H1 (cell line): ENCODE data around the gene TTLL5. TPM values are rescaled to one million over a fixed set of nuclear protein-coding genes. Genes with fewer than 3 reads are reported as not detected.

Experiments
- CTCF ChIA-PET: fragments of 300-600 bp; sonication (Branson Sonifier 250); formaldehyde crosslinking; loops from one replicate; lab custom pipeline; 2021; ENCODE audit not compliant: partially characterized antibody; lab: Charles Lee
- POLR2A ChIA-PET: fragments of 300-600 bp; sonication (Branson Sonifier 250); formaldehyde crosslinking; loops from one replicate; lab custom pipeline; 2021; ENCODE audit warnings: inconsistent platforms; ENCODE audit not compliant: partially characterized antibody; lab: Charles Lee
- DNase-seq, 2 experiments: peaks; one replicate each; pipeline versions ENCODE4 v3.0.0 to v3.0.0-alpha.2; 2010 to 2022; ENCODE audit warnings: low spot score in 2 of 2, low read depth in 1 of 2, mixed read lengths in 1 of 2
- FAIRE-seq: peaks from 2 replicates; lab custom pipeline; 2011; peaks lifted over from hg19 to GRCh38; lab: Jason Lieb, UNC
- H2AFZ ChIP-seq: 2 replicates; pipeline ENCODE4 v1.8.1; 2012; ENCODE audit warnings: low read length, inconsistent platforms
- H2AK5ac ChIP-seq: 2 replicates; pipeline ENCODE4 v1.6.1; 2013; ENCODE audit warnings: low read depth, low read length
- H2BK120ac ChIP-seq: replicated peaks from 2 replicates; pipeline ENCODE3; 2013; ENCODE audit warnings: low read depth, low read length, inconsistent platforms
- H2BK12ac ChIP-seq: 2 replicates; pipeline ENCODE4 v1.6.1; 2013; ENCODE audit warnings: low read depth, low read length
- H2BK15ac ChIP-seq: 2 replicates; pipeline ENCODE4 v1.6.1; 2013; ENCODE audit warnings: low read length
- H2BK20ac ChIP-seq: 2 replicates; pipeline ENCODE4 v1.6.1; 2013; ENCODE audit warnings: low read length
- H2BK5ac ChIP-seq: 2 replicates; pipeline ENCODE4 v1.6.1; 2013; ENCODE audit warnings: low read depth, low read length
- H3K14ac ChIP-seq: 2 replicates; pipeline ENCODE4 v1.6.1; 2013; ENCODE audit warnings: inconsistent platforms; ENCODE audit not compliant: insufficient read length
- H3K18ac ChIP-seq: 2 replicates; pipeline ENCODE4 v1.6.1; 2013; ENCODE audit warnings: low read length; ENCODE audit errors: extremely low read depth
- H3K23ac ChIP-seq: 2 replicates; pipeline ENCODE4 v1.6.1; 2013; ENCODE audit warnings: inconsistent platforms; ENCODE audit not compliant: insufficient read length
- H3K23me2 ChIP-seq: 2 replicates; pipeline ENCODE4 v1.6.1; 2013; ENCODE audit warnings: low read depth, low read length
- H3K27ac ChIP-seq: 2 replicates; pipeline ENCODE4 v1.6.1; 2011; ENCODE audit warnings: low read depth, low read length, inconsistent platforms
- H3K27me3 ChIP-seq, 4 experiments: replicated peaks in 1 of 4; 1 replicate in 1 of 4; 2 replicates in 3 of 4; pipeline versions ENCODE4 v1.6.1 to v1.8.1; 2011 to 2013; ENCODE audit warnings: low read length in 3 of 4, mild to moderate bottlenecking in 3 of 4, inconsistent platforms in 2 of 4, mixed read lengths in 2 of 4, moderate library complexity in 1 of 4; ENCODE audit not compliant: control insufficient read depth in 3 of 4, insufficient read depth in 3 of 4; ENCODE audit errors: extremely low read depth in 1 of 4
- H3K36me3 ChIP-seq, 4 experiments: 2 replicates each; pipeline versions ENCODE4 v1.6.1 to v1.8.1; 2011 to 2013; ENCODE audit warnings: mild to moderate bottlenecking in 4 of 4, low read length in 3 of 4, moderate library complexity in 2 of 4, control low read depth in 1 of 4, inconsistent platforms in 1 of 4; ENCODE audit not compliant: insufficient read depth in 4 of 4, control insufficient read depth in 2 of 4
- H3K4ac ChIP-seq: replicated peaks from 2 replicates; pipeline ENCODE3; 2013; ENCODE audit warnings: low read length, low read depth, mixed read lengths, inconsistent platforms; ENCODE audit not compliant: insufficient read length
- H3K4me1 ChIP-seq, 4 experiments: replicated peaks in 1 of 4; 1 replicate in 1 of 4; 2 replicates in 3 of 4; pipeline versions ENCODE4 v1.6.1 to v1.8.1; 2011 to 2013; ENCODE audit warnings: low read length in 3 of 4, inconsistent platforms in 2 of 4, mixed read lengths in 1 of 4; ENCODE audit not compliant: insufficient read depth in 4 of 4, control insufficient read depth in 3 of 4
- H3K4me2 ChIP-seq, 2 experiments: 2 replicates each; pipeline versions ENCODE4 v1.6.1 to v1.8.1; 2011 to 2013; ENCODE audit warnings: low read depth in 2 of 2, low read length in 2 of 2, control low read depth in 1 of 2, inconsistent platforms in 1 of 2, mild to moderate bottlenecking in 1 of 2; ENCODE audit not compliant: insufficient read depth in 1 of 2
- H3K4me3 ChIP-seq, 4 experiments: fragments of 200-600, 300-600 bp in 1 of 4; sonication (generic), shearing (Covaris generic), sonication (Bioruptor Twin) in 1 of 4; 2 replicates each; pipeline versions ENCODE4 v1.5.1 to v1.8.1; 2011 to 2016; ENCODE audit warnings: low read length in 4 of 4, low read depth in 3 of 4, control low read depth in 2 of 4, inconsistent platforms in 2 of 4, mild to moderate bottlenecking in 2 of 4, mixed read lengths in 1 of 4, moderate library complexity in 1 of 4; ENCODE audit not compliant: insufficient read depth in 2 of 4; ENCODE audit errors: extremely low read depth in 1 of 4
- H3K56ac ChIP-seq: replicated peaks from 2 replicates; pipeline ENCODE3; 2013; ENCODE audit warnings: low read depth, mild to moderate bottlenecking, mixed read lengths, low read length, inconsistent platforms; ENCODE audit not compliant: insufficient read length
- H3K79me1 ChIP-seq: 2 replicates; pipeline ENCODE4 v1.6.1; 2013; ENCODE audit warnings: low read depth, low read length, control low read depth
- H3K79me2 ChIP-seq, 2 experiments: 2 replicates each; pipeline versions ENCODE4 v1.6.1 to v1.8.1; 2012 to 2013; ENCODE audit warnings: low read length in 2 of 2, mild to moderate bottlenecking in 2 of 2, inconsistent platforms in 1 of 2; ENCODE audit not compliant: insufficient read depth in 2 of 2, control insufficient read depth in 1 of 2
- H3K9ac ChIP-seq, 4 experiments: replicated peaks in 1 of 4; 1 replicate in 1 of 4; 2 replicates in 3 of 4; pipeline versions ENCODE4 v1.6.1 to v1.8.1; 2011 to 2013; ENCODE audit warnings: low read depth in 3 of 4, low read length in 3 of 4, control low read depth in 2 of 4, mild to moderate bottlenecking in 2 of 4, moderate library complexity in 2 of 4, inconsistent platforms in 1 of 4; ENCODE audit errors: extremely low read depth in 1 of 4
- H3K9me3 ChIP-seq, 2 experiments: 2 replicates each; pipeline versions ENCODE4 v1.6.1 to v1.8.1; 2012 to 2013; ENCODE audit warnings: mild to moderate bottlenecking in 2 of 2, moderate library complexity in 2 of 2, control low read depth in 1 of 2, inconsistent platforms in 1 of 2, low read depth in 1 of 2, low read length in 1 of 2, mixed read lengths in 1 of 2; ENCODE audit not compliant: insufficient read depth in 2 of 2
- H4K20me1 ChIP-seq, 2 experiments: replicated peaks in 1 of 2; 2 replicates each; pipeline versions ENCODE3 to v1.8.1; 2011 to 2013; ENCODE audit warnings: inconsistent platforms in 2 of 2, low read length in 2 of 2, mild to moderate bottlenecking in 1 of 2; ENCODE audit not compliant: insufficient read depth in 2 of 2, control insufficient read depth in 1 of 2
- H4K5ac ChIP-seq: 2 replicates; pipeline ENCODE4 v1.6.1; 2013; ENCODE audit warnings: low read length, low read depth, mixed read lengths, inconsistent platforms; ENCODE audit not compliant: insufficient read length
- H4K8ac ChIP-seq: 2 replicates; pipeline ENCODE4 v1.8.0; 2013; ENCODE audit warnings: mild to moderate bottlenecking, moderate library complexity, low read length, inconsistent platforms; ENCODE audit not compliant: insufficient read depth; ENCODE audit errors: extremely low read depth
- H4K91ac ChIP-seq: replicated peaks from 2 replicates; pipeline ENCODE3; 2013; ENCODE audit warnings: low read length, mixed read lengths, inconsistent platforms; ENCODE audit not compliant: insufficient read length
- CBX8 ChIP-seq: fragments of 300-800, 300-1000 bp; sonication (generic); IDR thresholded peaks from 2 replicates; pipeline ENCODE4 v1.7.1; 2016; ENCODE audit warnings: low read depth, low read length, borderline replicate concordance
- CTBP2 ChIP-seq: IDR thresholded peaks from 2 replicates; pipeline ENCODE4 v1.7.0; 2011; ENCODE audit warnings: borderline replicate concordance, mild to moderate bottlenecking, moderate library complexity, mixed read lengths, low read length; ENCODE audit not compliant: insufficient read depth, insufficient read length
- EGR1 ChIP-seq: IDR thresholded peaks from 2 replicates; pipeline ENCODE4 v1.6.1; 2011; ENCODE audit warnings: low read depth, low read length, borderline replicate concordance
- GABPA ChIP-seq: IDR thresholded peaks from 2 replicates; pipeline ENCODE4 v1.6.1; 2011; ENCODE audit warnings: mild to moderate bottlenecking, low read length, moderate library complexity, borderline replicate concordance; ENCODE audit not compliant: insufficient read depth
- GTF2F1 ChIP-seq: IDR thresholded peaks from 2 replicates; pipeline ENCODE4 v1.6.1; 2012; ENCODE audit warnings: low read depth, low read length, improper control_type of control experiment, borderline replicate concordance
- JUN ChIP-seq: IDR thresholded peaks from 2 replicates; pipeline ENCODE4 v1.6.1; 2011; ENCODE audit warnings: low read depth, mild to moderate bottlenecking, improper control_type of control experiment, low read length
- KDM1A ChIP-seq: fragments of 200-600, 300-600 bp; sonication (generic); IDR thresholded peaks from 2 replicates; pipeline ENCODE4 v1.7.1; 2016; ENCODE audit warnings: mild to moderate bottlenecking, low read length, borderline replicate concordance
- PHF8 ChIP-seq: fragments of 200-600 bp; sonication (generic); conservative IDR thresholded peaks from 2 replicates; pipeline ENCODE4 v1.7.1; 2012; ENCODE audit warnings: low read depth, mild to moderate bottlenecking, inconsistent platforms, low read length, moderate library complexity
- RBBP5 ChIP-seq: IDR thresholded peaks from 2 replicates; pipeline ENCODE4 v1.7.1; 2012; ENCODE audit warnings: low read depth, mild to moderate bottlenecking, inconsistent platforms, low read length, moderate library complexity, borderline replicate concordance
- SIX5 ChIP-seq: IDR thresholded peaks from 2 replicates; pipeline ENCODE4 v1.6.1; 2011; ENCODE audit warnings: mild to moderate bottlenecking, low read depth, low read length
- SUZ12 ChIP-seq: fragments of 200-600 bp; sonication (generic); IDR thresholded peaks from 2 replicates; pipeline ENCODE4 v1.6.1; 2012; ENCODE audit warnings: mild to moderate bottlenecking, inconsistent platforms, low read length, moderate library complexity, mixed read lengths
- TCF12 ChIP-seq: IDR thresholded peaks from 2 replicates; pipeline ENCODE4 v1.6.1; 2011; ENCODE audit warnings: low read depth, mild to moderate bottlenecking, low read length
- TEAD4 ChIP-seq: IDR thresholded peaks from 2 replicates; pipeline ENCODE4 v1.6.1; 2012; ENCODE audit warnings: low read depth, low read length, inconsistent platforms, mixed read lengths
- WGBS, 2 experiments: shearing (Covaris generic) in 1 of 2; methylation state at CpG; one replicate each; pipeline versions ENCODE4 v1.1.6 to v1.1.7; 2013 to 2015; ENCODE audit warnings: low lambda C conversion rate in 2 of 2, mixed read lengths in 2 of 2, inconsistent platforms in 1 of 2, low coverage in 1 of 2, missing lambda C conversion rate in 1 of 2; ENCODE audit not compliant: insufficient replicate concordance in 2 of 2, insufficient coverage in 1 of 2, insufficient read length in 1 of 2; ENCODE audit errors: extremely low coverage in 1 of 2, missing lambda C conversion rate in 1 of 2; 5-methylcytosine and 5-hydroxymethylcytosine counted together
- polyA plus RNA-seq, 7 experiments: library from polyadenylated mRNA; depleted of rRNA in 3 of 7; stranded (reverse) in 5 of 7; unstranded in 2 of 7; fragments of >200 nt in 5 of 7; fragments of 200-250 nt in 2 of 7; gene quantifications; 1 replicate in 5 of 7; 2 replicates in 1 of 7; 4 replicates in 1 of 7; pipeline versions ENCODE4 v1.2.1 to v1.2.3, GENCODE V29; 2011 to 2013; ENCODE audit warnings: missing spikeins in 2 of 7, mixed read lengths in 2 of 7
- total RNA-seq: library from RNA; stranded (reverse); fragmentation: NEBNext Ultra II Directional; extraction: Animal tissue kit (Norgen Biotek cat#: 25700); gene quantifications from 2 replicates; pipeline ENCODE4 v1.2.1, GENCODE V29; 2021

The TTLL5 gene
- total and polyA plus RNA-seq, 2 of the 8 experiments (the other 6 are each of a cell fraction or from before 2014, with no cell fraction given) = 16.1 to 45.9 TPM

- no peak overlapping the region for H3K9ac ChIP-seq
- H3K9me3 ChIP-seq = no peaks in the 10 kb centered on the region
- H3K36me3 ChIP-seq = no peaks in the 10 kb centered on the region
- no peaks in the 10 kb centered on the region for H4K20me1 ChIP-seq
- H3K18ac ChIP-seq = no peak overlapping the region
- H3K4me1 ChIP-seq = no peaks in the 10 kb centered on the region
- H3K14ac ChIP-seq = no peak overlapping the region
- no peaks in the 10 kb centered on the region for H3K23me2 ChIP-seq
- H3K27ac ChIP-seq = no peak overlapping the region
- H2BK120ac ChIP-seq = no peak overlapping the region
- H3K4me3 ChIP-seq = no peak overlapping the region
- ChIA-PET CTCF (interaction anchor here (0.6 to 6.6 kb wide), 7 partner anchors 13 to 176 kb away, joined by 3 to 33 read pairs (median 3); partner anchors contain the start of gene TGFB3), POLR2A (no interaction called here)
- no peak overlapping the region for H3K23ac ChIP-seq
- no peak overlapping the region for H3K4me2 ChIP-seq
- H4K8ac ChIP-seq = no peak overlapping the region
- no peak overlapping the region for H2BK15ac ChIP-seq
- H2BK20ac ChIP-seq = no peak overlapping the region
- no peak overlapping the region for H2AFZ ChIP-seq
- no peaks in the 10 kb centered on the region for H3K79me1 ChIP-seq
- H3K4ac ChIP-seq = no peak overlapping the region
- no peak overlapping the region for H3K56ac ChIP-seq
- H2BK5ac ChIP-seq = no peak overlapping the region
- no peak for FAIRE-seq
- no peak overlapping the region for H2AK5ac ChIP-seq
- WGBS, 2 experiments = 88% methylated on average over 5 of the region's 5 CpGs; no CpG with 5 or more reads in 1 of the 2 experiments
- DNase-seq = no peak
- no peaks in the 10 kb centered on the region for H3K27me3 ChIP-seq
- H4K91ac ChIP-seq = no peak overlapping the region
- H4K5ac ChIP-seq = no peak overlapping the region
- no peaks in the 10 kb centered on the region for H3K79me2 ChIP-seq
- H2BK12ac ChIP-seq = no peak overlapping the region
- no peak for TF ChIP-seq TEAD4
- no peak for TF ChIP-seq SUZ12
- TF ChIP-seq EGR1 = no peak
- no peak for TF ChIP-seq CTBP2
- TF ChIP-seq JUN = no peak
- no peak for TF ChIP-seq PHF8
- TF ChIP-seq GABPA = no peak
- TF ChIP-seq TCF12 = no peak
- no peak for TF ChIP-seq SIX5
- TF ChIP-seq CBX8 = no peak
- no peak for TF ChIP-seq RBBP5
- TF ChIP-seq KDM1A = no peak
- no peak for TF ChIP-seq GTF2F1
Observed at GRCh38 chr14:75886636-75887348, 225.7 kb downstream of the TTLL5 start.
